ENCODE data around the gene TCAF1. TPM values are rescaled to one million over a fixed set of nuclear protein-coding genes. Genes with fewer than 3 reads are reported as not detected.
"Not testable (repeated sequence)": the region's sequence is repeated elsewhere in the genome, so short reads cannot be mapped to it uniquely, and the experiment has no call there.

The TCAF1 gene
- total RNA-seq, 1 donor from 2014 or later = 109 TPM

- H3K4me1 Mint-ChIP-seq (ENCODE audit: low read depth); H3K27me3 Mint-ChIP-seq (ENCODE audit: low read depth); H3K4me3 Mint-ChIP-seq (ENCODE audit: unreplicated experiment): not testable (repeated sequence)
Measured at GRCh38 chr7:143824295-143825135, 77.5 kb downstream of the TCAF1 start.

GRCh38 chr7:143823634-143824294, 78.2 kb downstream of the TCAF1 start:
- H3K27ac Mint-ChIP-seq (ENCODE audit: unreplicated experiment) = peak overlapping the region; percentile 75
- not testable (repeated sequence) for H3K4me1 Mint-ChIP-seq (ENCODE audit: low read depth); H3K36me3 Mint-ChIP-seq (ENCODE audit: low read depth); H3K9me3 Mint-ChIP-seq (ENCODE audit: low read depth); H3K27me3 Mint-ChIP-seq (ENCODE audit: low read depth); DNase-seq (ENCODE audit: low spot score); H3K4me3 Mint-ChIP-seq (ENCODE audit: unreplicated experiment)

More at GRCh38 chr7:143824295-143825135, 77.5 kb downstream of the TCAF1 start:
- not testable (repeated sequence) for DNase-seq (ENCODE audit: low spot score); H3K9me3 Mint-ChIP-seq (ENCODE audit: low read depth); H3K27ac Mint-ChIP-seq (ENCODE audit: unreplicated experiment); H3K36me3 Mint-ChIP-seq (ENCODE audit: low read depth)

GRCh38 chr7:143821392-143822277, 80.3 kb downstream of the TCAF1 start:
- not testable (repeated sequence) for H3K4me1 Mint-ChIP-seq (ENCODE audit: low read depth); DNase-seq (ENCODE audit: low spot score); H3K36me3 Mint-ChIP-seq (ENCODE audit: low read depth); H3K27me3 Mint-ChIP-seq (ENCODE audit: low read depth); H3K27ac Mint-ChIP-seq (ENCODE audit: unreplicated experiment); H3K9me3 Mint-ChIP-seq (ENCODE audit: low read depth); H3K4me3 Mint-ChIP-seq (ENCODE audit: unreplicated experiment)

- H3K9me3 Mint-ChIP-seq (ENCODE audit: low read depth); H3K36me3 Mint-ChIP-seq (ENCODE audit: low read depth); H3K27ac Mint-ChIP-seq (ENCODE audit: unreplicated experiment); H3K27me3 Mint-ChIP-seq (ENCODE audit: low read depth); H3K4me1 Mint-ChIP-seq (ENCODE audit: low read depth); DNase-seq (ENCODE audit: low spot score); H3K4me3 Mint-ChIP-seq (ENCODE audit: unreplicated experiment): not testable (repeated sequence)
Measured at GRCh38 chr7:143817873-143818272, 84.1 kb downstream of the TCAF1 start.

GRCh38 chr7:143816471-143817133, 85.4 kb downstream of the TCAF1 start:
- not testable (repeated sequence) for H3K9me3 Mint-ChIP-seq (ENCODE audit: low read depth)

GRCh38 chr7:143810639-143811038, 91.3 kb downstream of the TCAF1 start:
- H3K27me3 Mint-ChIP-seq (ENCODE audit: low read depth); H3K4me3 Mint-ChIP-seq (ENCODE audit: unreplicated experiment); H3K27ac Mint-ChIP-seq (ENCODE audit: unreplicated experiment): not testable (repeated sequence)

More at GRCh38 chr7:143816471-143817133, 85.4 kb downstream of the TCAF1 start:
- H3K27me3 Mint-ChIP-seq (ENCODE audit: low read depth); DNase-seq (ENCODE audit: low spot score); H3K4me3 Mint-ChIP-seq (ENCODE audit: unreplicated experiment); H3K4me1 Mint-ChIP-seq (ENCODE audit: low read depth); H3K27ac Mint-ChIP-seq (ENCODE audit: unreplicated experiment); H3K36me3 Mint-ChIP-seq (ENCODE audit: low read depth): not testable (repeated sequence)

GRCh38 chr7:143806664-143807071, 95.3 kb downstream of the TCAF1 start:
- not testable (repeated sequence) for DNase-seq (ENCODE audit: low spot score); H3K27me3 Mint-ChIP-seq (ENCODE audit: low read depth); H3K4me1 Mint-ChIP-seq (ENCODE audit: low read depth); H3K4me3 Mint-ChIP-seq (ENCODE audit: unreplicated experiment); H3K27ac Mint-ChIP-seq (ENCODE audit: unreplicated experiment); H3K36me3 Mint-ChIP-seq (ENCODE audit: low read depth); H3K9me3 Mint-ChIP-seq (ENCODE audit: low read depth)

More at GRCh38 chr7:143810639-143811038, 91.3 kb downstream of the TCAF1 start:
- H3K9me3 Mint-ChIP-seq (ENCODE audit: low read depth); H3K4me1 Mint-ChIP-seq (ENCODE audit: low read depth); H3K36me3 Mint-ChIP-seq (ENCODE audit: low read depth); DNase-seq (ENCODE audit: low spot score): not testable (repeated sequence)

Other genes with a start within 250 kb of the TCAF1 start
- gene CTAGE6, start 144.5 kb downstream of the TCAF1 start, total RNA-seq = 0.17 to 0.63 TPM in 2 of 3 replicates, not detected in the other
- not detected in 3 replicates for gene OR2F2, start 33.1 kb upstream of the TCAF1 start, total RNA-seq
- gene OR2F1, start 52.7 kb upstream of the TCAF1 start, total RNA-seq = not detected in 3 replicates
- not detected in 3 replicates for gene OR6B1, start 98.1 kb upstream of the TCAF1 start, total RNA-seq
- not detected in 3 replicates for gene OR2A5, start 146.8 kb upstream of the TCAF1 start, total RNA-seq
- not detected in 3 replicates for gene OR2A25, start 167.6 kb upstream of the TCAF1 start, total RNA-seq
- gene OR2A12, start 184.1 kb upstream of the TCAF1 start, total RNA-seq = not detected in 3 replicates
- gene OR2A2, start 207.4 kb upstream of the TCAF1 start, total RNA-seq = not detected in 3 replicates
- not detected in 3 replicates for gene OR2A14, start 221.0 kb upstream of the TCAF1 start, total RNA-seq